Measurements from ENCODE around the gene NIPAL4.

GRCh38 chr5:157451806-157452205 lies 8.2 kb upstream of the NIPAL4 start:
- TF ChIP-seq POLR2A (IDR thresholded peaks at IDR 0.05): no peak
- TF ChIP-seq CTCF (IDR thresholded peaks at IDR 0.05): no peak

Measured in right lobe of liver (tissue), 4 donors.